Mesenteric fat pad (tissue), 1 donor: ENCODE measurements around the gene SKA3. TPM values are rescaled to one million over a fixed set of nuclear protein-coding genes. Genes with fewer than 3 reads are reported as not detected.
"Not testable (repeated sequence)": the region's sequence is repeated elsewhere in the genome, so short reads cannot be mapped to it uniquely, and the experiment has no call there.

Experiments used
- DNase-seq: peaks from one replicate; pipeline ENCODE4 v3.0.0-alpha.2; 2020; ENCODE audit warnings: low spot score
- total RNA-seq: library from RNA; stranded (reverse); fragmentation: NEBNext Ultra II Directional; extraction: Animal tissue kit (Norgen Biotek cat#: 25700); gene quantifications from one replicate; pipeline ENCODE4 v1.2.1, GENCODE V29; 2021
- donor health status: DM: yes; HTN: yes; CAD: no.

Gene SKA3
- total RNA-seq, 1 donor from 2014 or later = not detected

DNA sequence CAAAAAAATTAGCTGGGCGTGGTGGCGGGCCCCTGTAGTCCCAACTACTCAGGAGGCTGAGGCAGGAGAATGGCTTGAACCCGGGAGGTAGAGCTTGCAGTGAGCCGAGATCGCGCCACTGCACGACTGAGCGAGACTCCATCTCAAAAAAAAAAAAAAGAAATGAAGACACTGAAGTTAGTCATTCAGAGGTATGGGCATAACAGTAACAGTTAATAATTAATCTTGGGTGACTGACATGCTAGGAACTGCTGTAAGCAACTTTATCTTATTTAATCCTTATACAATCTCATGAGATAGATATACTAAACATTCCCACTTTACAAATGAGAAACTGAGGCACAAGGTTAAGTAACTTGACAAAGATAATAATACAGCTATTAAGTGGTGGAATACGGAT is 4.9 kb downstream of the SKA3 start:
- no peak for DNase-seq

DNA sequence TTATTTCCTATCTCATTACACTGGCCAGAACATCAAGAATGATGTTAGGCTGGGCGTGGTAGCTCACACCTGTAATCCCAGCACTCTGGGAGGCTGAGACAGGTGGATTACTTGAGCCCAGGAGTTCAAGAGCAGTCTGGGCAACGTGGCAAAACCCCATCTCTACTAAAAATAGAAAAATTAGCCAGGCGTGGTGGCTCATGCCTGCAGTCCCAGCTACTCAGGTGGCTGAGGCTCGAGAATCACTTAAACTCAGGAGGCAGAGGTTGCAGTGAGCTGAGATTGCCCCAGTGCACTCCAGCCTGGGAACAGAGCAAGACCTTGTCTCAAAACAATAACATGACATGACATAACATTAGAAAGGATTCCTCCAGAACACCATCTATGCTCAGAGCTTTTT is 10.7 kb downstream of the SKA3 start:
- not testable (repeated sequence) for DNase-seq

DNA sequence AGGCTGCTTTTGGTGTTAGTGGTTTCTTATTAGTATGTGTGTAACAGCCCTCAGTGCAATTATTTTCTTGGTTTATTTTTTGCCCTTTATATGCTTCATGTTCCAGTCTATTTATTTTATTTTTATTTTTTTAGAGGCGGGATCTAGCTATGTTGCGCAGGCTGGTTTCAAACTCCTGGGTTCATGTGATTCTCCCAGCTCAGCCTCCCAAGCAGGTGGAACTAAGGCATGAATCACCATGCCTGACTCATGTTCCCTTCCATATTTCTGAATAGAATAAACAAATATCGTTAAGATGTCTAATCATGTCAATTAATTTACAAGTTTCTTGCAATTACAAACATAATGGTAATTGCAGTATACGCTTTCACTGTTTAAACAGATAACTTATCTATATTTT is 11.7 kb downstream of the SKA3 start:
- DNase-seq = no peak

DNA sequence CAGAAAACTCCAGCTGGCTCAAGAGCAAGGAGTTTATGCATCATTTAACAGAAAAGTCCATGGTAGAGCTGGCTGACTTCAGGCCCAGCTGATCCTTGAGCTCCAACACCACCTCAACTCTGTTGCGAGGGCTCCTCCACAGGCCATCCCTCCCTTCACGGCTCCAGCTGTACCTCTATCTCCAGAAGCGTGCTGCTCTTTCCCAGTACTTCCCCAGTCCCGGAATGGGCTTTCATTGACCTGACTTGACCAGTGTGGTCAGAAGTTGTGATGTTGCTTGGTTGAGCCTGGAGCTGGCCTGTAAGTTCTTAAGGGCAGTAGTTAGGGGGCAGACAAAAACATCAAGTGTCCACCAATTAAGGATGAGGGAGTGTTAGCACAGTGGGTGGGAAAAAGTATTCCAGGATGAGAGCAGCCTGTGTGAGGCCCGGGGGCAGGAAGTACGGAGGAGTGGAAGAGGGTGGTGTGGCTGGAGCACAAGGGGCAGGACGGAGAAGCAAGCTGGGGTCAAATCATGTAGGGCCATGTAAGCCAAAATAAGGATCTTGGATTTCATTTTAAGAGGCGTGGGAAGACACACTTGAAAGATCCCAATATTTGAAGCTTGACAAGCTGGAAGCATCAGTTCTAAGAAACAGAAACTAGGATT is 24.0 kb downstream of the SKA3 start:
- DNase-seq = no peak

DNA sequence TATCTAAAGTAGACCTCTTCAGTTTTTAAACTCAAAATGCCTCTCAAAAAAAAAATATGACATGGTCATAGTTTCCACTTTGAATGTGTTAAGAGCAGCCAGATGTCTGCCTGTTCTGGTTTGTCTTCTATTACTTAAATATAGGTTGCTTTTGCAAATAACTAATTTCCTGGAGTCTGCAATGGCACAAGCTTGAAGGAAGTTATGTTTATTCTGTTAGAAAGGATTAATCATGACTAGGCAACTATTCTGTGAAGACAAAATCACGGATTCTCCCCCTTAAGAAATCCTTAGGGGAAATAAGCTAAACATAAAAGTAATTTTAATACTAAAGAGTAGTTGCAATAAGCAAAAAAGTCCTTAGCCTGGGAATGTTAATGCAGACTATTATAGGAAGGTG is 26.3 kb downstream of the SKA3 start:
- no peak for DNase-seq

DNA sequence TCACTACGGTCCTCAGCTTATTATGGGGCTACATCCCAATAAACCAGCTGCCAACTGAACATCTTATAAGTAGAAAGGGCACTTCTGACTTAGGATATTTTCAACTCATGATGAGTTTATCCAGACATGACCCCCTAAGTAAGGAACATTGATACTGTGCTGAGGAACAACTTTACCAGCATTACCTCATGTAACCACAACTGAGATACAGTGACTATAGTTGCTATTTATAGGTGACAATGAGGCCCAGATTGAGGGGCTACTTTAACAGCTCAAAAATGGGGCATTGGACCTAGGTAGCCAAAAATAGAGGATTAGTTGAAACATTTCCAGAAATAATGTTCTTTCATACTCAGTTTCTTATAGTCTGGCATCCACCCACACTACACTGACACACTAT is 26.8 kb downstream of the SKA3 start:
- DNase-seq = no peak

DNA sequence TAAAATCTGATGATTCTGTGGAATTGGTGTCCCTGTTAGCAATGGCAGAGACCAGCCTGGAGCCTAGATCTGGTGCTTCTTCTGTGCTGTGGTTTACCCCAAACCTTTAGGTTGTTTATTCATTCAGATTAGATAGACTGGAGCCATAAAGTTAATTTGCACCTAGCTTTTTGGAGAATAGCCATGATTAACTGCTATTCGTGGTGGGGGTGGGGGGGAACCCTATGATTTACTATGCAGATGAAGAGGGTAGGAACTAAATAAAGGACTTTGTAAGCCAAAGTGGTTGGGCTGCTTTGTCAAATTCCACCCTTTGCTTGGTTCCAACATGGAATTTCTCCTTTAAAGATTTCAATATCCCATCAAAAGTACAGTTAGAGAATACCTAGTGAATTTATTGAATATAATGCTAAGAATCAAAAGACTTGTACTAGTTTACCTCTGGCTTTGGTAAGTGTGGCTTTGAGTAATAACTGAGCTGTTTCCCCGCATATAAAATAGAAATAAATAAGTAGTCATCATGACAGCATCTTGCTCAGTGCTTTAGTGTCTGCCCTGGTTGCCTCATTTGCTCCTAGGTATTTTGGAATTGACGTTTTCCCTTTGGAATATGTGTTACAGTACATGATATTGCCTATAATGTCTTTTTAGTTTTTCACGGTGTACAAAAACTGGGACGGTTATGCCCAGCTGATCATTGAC is 27.6 kb downstream of the SKA3 start:
- no peak for DNase-seq

DNA sequence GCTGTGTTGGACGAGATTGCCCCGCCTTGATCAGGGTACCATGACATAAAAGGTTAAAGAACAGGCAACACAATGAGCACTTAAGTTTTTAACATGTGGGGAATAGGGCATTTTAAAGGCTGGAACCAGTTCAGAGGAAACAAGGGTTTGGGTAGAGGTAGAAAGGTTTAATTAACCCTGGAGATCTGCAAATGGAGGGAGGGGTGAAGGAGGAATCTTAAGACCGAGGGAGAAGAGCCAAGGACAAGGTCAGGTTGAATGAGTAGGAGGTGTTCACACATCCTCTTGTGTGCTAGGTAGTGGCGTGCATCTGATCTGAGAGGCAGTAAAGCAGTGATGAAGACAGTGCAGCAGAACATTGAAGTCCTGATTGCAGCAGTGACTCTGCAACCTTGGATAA is 28.5 kb downstream of the SKA3 start:
- no peak for DNase-seq

DNA sequence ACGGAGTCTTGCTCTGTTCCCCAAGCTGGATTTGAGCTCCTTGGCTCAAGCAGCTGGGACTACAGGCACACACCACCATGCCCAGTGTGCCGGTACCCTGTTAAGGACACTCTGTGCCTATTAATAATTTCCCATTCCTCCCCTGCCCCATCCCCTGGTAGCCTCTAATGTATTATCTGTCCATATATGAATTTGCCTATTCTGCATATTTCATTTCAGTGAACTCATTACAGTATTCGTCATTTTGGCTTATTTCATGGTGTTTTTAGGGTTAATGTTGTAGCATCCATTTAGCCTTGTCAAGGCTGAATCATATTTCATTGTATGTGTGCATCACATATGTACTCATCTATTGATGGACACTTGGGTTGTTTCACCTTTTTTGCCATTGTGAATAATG is 33.6 kb downstream of the SKA3 start:
- DNase-seq = no peak

DNA sequence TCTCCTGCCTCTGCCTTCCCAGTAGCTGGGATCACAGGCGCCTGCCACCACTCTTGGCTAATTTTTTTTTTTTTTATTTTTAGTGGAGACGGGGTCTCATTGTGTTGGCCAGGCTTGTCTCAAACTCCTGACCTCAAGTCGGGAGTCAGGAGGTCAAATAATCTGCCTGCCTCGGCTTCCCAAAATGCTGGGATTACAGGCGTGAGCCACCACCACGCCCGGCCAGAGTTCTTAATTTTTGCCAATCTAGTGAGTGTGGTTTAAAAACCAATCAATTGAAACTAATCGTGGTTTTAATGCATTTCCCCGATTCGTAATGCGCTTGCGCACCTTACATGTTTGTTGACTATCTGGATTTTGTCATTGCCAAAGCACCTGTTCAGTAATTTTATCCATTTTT is 37.0 kb downstream of the SKA3 start:
- no peak for DNase-seq

DNA sequence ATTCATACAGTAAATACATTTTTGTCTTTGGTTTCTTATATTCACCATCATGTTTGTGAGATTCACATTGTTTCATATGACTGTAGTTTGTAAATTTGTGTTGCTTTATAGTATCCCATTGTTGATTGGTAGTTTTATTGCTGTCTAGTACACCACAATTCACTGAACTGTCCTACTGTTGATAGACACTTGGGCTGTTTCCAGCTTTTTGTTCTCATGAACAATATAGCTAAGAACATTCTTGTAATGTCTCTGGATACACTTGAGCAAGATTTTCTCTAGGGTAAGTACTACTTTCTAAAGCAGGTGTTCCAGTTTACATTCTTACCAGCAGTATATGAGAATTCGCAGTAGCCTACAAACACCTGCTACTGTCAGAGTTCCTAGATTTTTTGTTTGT is 37.8 kb downstream of the SKA3 start:
- DNase-seq = no peak

DNA sequence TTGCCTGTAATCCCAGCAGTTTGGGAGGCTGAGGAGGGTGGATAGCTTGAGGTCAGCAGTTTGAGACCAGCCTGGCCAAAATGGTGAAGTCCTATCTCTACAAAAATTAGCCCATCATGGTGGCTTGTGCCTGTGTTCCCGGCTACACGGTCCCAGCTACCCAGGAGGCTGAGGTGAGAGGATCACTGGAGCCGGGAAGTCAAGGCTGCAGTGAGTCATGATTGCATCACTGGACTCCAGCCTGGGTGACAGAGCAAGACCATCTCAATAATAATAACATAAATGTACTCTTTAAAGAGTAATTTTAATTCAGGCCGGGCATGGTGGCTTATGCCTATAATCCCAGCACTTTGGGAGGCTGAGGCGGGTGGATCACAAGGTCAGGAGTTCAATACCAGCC is 38.7 kb downstream of the SKA3 start:
- no peak for DNase-seq

DNA sequence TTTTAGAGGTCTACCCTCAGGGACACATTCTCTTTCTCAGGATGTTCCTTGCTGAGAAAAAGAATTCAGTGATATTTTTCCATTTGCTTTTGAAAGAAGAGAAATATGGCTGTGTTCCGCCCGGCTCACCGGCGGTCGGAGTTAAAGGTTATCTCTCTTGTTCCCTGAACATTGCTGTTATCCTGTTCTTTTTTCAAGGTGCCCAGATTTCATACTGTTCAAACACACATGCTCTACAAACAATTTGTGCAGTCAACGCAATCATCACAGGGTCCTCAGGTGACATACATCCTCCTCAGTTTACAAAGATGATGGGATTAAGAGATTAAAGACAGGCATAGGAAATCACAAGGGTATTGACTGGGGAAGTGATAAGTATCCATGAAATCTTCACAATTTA is 40.5 kb downstream of the SKA3 start:
- DNase-seq = not testable (repeated sequence)

DNA sequence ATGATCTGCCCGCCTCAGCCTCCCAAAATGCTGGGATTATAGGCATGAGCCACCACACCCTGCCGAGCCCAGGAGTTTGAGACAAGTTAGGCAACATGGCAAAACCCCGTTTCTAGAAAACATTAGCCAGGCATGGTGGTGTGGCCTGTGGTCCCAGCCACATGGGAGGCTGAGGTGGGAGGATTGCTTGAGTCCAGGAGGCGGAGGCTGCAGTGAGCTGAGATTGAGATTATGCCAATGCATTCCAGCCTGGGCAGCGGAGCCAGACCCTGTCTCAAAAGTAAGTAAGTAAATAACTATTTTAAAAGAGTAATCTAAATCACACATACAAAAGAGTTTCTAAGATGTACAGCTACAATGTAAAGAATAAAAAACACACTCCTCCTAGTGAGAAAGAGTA is 41.9 kb downstream of the SKA3 start:
- no peak for DNase-seq

DNA sequence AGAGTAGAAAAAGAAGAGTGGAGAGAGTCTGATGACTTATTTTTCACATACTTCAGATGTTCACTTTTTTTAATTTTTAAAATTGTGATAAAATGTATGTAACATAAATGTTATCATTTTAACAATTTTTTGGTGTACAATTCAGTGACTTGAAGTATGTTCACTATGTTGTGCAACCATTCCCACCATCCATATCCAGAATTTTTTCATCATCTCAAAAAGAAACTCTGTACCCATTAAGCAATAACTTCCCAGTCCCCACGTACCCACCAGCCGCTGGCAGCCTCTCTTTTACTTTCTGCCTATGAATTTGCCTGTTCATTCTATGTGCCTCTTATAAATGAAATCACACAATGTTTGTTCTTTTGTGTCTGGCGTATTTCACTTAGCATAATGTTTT is 43.3 kb downstream of the SKA3 start:
- DNase-seq = no peak

DNA sequence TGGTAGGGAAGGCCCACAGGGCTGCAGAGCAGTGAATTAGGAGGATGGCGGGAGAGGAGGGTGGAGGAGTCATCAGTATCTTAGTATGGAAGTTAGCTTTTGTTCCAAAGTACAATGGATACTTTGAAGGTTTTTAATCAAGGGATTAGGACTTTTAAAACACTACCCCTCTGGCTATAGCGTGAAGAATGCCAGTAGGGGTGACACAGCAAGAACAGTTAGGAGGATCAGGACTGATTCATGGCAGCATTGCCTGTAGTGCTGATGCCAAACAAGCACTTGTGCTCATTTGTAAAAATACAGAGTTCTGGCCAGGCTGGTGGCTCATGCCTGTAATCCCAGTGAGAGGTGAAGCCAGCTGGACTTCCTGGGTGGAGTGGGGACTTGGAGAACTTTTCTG is 46.2 kb downstream of the SKA3 start:
- DNase-seq = no peak

DNA sequence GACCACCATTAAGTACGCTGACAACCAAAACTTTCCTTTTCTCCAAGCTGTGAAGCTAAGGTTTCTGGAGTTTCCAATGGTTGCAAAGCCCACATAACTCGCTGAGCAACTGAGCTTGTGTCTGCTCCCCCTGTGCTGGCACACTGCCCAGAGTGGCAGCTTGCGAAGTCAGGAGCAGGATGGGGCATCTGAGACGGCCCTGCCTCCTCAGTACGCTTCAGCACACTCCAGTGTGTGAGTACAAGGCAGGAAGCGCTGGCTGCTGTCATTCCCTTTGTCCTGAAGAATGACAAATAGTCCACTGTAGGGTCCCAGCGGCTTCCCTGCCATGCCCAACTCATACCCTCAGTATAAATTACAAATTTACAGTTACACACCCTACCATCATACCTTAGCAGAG is 51.5 kb downstream of the SKA3 start:
- peak; percentile 60 for DNase-seq

DNA sequence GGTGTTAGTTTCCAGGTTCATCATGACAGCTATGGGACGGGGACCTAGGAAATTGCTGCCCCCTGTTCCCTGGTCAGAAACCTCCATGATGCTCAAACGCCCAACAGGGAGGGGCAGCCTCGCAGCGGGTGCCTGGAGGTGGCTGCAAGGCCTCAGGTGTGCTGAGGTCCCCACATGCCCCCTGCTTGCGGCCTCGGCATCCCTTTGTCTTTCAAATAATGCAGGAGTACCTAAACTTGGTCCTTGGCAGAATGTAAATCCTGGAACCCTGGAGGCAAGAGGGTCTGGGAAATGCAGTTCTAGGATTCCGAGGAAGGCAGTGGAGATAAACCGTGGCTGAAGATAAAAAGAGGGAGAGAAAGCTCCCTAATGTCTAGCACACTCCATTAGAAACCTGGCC is 52.4 kb downstream of the SKA3 start:
- DNase-seq = peak; percentile 26

DNA sequence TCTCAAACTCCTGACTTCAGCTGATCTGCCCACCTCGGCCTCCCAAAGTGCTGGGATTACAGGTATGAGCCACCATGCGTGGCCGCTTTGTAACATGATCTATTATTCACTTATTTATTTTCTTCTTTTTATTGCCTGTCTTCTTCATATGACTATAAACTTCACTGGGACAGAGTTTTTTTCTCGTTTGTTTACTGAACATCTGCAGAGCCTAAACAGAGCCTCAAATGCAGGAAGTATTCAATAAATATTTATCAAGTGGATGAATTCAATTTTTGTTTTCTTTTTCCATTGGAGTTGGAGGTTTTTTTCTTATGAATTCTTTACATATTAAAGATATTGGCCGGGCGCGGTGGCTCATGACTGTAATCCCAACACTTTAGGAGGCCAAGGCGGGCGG is 54.7 kb downstream of the SKA3 start:
- peak; percentile 49 for DNase-seq

DNA sequence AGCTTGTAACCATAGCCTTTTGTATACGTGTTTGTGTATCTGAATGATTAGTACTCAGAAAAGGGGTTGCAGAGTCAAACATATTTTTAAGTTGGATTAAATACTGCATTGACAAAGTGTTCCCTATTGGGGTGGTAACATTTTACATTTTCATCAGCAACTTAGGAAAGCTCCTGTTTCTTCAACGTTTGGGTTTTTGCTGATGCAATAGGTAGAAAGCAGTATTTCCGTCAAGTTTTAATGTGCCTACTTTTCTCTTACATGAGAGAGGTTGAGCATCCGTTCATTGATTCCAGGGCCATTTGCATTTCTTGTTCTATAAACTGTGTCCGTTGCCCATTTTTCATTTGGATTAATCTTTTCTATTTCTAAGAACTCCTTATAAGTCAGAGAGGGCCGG is 56.2 kb downstream of the SKA3 start:
- DNase-seq = no peak

DNA sequence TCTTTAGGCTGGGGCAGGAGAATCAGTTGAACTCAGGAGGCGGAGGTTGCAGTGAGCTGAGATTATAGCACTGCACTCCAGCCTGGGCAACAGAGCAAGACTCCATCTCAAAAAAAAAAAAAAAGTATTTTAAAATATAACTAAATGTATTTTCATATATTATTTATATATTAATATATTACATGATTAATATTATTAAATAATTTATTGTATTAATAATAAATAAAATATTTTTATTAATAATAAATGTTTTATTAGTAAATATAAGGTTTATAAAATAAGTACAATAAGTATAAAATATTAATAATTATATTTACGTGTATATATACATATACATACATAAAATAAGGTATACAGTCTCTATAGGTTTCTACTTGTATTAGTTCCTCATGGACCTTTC is 56.8 kb downstream of the SKA3 start:
- no peak for DNase-seq

DNA sequence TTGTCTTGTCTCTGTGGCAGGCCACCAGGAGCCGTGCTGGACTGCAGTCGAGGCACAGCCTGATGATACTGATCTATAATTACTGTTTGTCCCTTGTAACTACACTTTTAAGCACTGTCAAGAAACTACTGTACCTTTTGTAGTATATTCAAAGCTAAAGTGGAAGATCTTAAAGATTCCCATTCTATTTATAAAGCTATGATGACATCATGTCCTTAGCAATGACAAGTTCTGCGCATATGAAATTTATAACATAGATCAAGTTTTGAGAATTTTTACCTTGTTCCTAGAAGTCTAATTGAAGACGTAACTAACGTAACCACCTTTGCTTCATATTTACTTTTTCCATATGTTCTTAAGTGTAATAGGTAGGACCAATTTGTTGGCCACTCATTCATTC is 58.2 kb downstream of the SKA3 start:
- DNase-seq = no peak

DNA sequence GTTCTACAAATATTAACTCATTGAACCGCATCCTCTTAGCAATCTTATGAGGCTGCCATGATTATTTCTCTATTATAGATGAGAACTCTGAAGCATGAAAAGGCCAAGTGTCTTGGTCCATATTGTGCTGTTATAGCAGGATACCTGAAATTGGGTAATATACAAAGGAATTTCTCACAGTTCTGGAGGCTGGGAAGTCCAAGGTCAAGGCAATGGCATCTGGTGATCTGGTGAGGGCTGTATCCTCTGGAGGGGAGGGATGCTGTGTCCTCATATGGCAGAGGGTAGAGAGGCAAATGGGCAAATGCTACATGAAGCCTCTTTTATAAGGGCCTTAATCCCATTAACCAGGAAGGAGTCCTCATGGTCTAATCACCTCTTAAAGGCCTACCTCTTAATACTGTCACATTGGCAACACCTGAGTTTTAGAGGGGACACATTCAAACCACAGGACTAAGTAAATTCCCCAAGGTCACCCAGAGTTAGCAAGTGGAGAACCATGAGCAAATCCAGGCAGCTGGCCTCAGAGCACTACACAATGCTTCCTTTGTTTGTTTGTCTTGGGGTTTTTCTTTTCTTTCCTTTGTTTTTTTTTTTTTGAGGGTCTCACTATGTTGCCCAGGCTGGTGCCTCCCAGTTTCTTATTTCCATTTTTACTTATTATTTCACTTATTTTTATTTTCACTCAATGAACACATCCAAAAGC is 59.1 kb downstream of the SKA3 start:
- no peak for DNase-seq
